Gastroesophageal sphincter (tissue), 4 donors: ENCODE measurements around the gene CCDC171. TPM values are rescaled to one million over a fixed set of nuclear protein-coding genes. Genes with fewer than 3 reads are reported as not detected.

Source experiments
- ATAC-seq: fragments of 150-250 bp; one replicate; pipeline ENCODE4 v1.9.1; 2016; ENCODE audit warnings: mild to moderate bottlenecking, moderate library complexity
- H3K27ac ChIP-seq, 4 donors: fragments of 200-600 bp; sonication (generic) in 3 of 4; 1 replicate in 3 of 4; 2 replicates in 1 of 4; pipeline ENCODE4 v1.5.1; 2016 to 2019
- H3K27me3 ChIP-seq: fragments of 200-600 bp; sonication (generic); one replicate; pipeline ENCODE4 v1.5.1; 2019
- H3K36me3 ChIP-seq, 2 donors: fragments of 200-600 bp; sonication (generic); one replicate each; pipeline ENCODE4 v1.5.1; 2019; ENCODE audit warnings: control low read depth in 1 of 2
- H3K4me1 ChIP-seq, 3 donors: fragments of 200-600 bp; sonication (generic); 1 replicate in 2 of 3; 2 replicates in 1 of 3; pipeline ENCODE4 v1.5.1; 2016 to 2019; ENCODE audit warnings: control low read depth in 2 of 3
- H3K4me3 ChIP-seq, 2 donors: fragments of 200-600 bp; sonication (generic); one replicate each; pipeline ENCODE4 v1.5.1; 2019; ENCODE audit warnings: mild to moderate bottlenecking in 1 of 2, moderate library complexity in 1 of 2
- H3K9me3 ChIP-seq, 3 donors: fragments of 200-600 bp; sonication (generic); one replicate each; pipeline ENCODE4 v1.5.1; 2017 to 2019; ENCODE audit warnings: control low read depth in 2 of 3
- CTCF ChIP-seq, 4 experiments: fragments of 200-600 bp in 2 of 4; fragments of 450-650 bp in 2 of 4; sonication (generic) in 1 of 4; IDR thresholded peaks; one replicate each; pipeline ENCODE4 v1.5.1; 2017 to 2019; ENCODE audit warnings: antibody characterized with exemption in 4 of 4, mild to moderate bottlenecking in 2 of 4, moderate library complexity in 2 of 4
- EP300 ChIP-seq: sonication (generic); formaldehyde crosslinking; IDR thresholded peaks from one replicate; pipeline ENCODE4 v1.6.1; 2017; ENCODE audit warnings: antibody characterized with exemption, mild to moderate bottlenecking
- POLR2A ChIP-seq, 2 donors: fragments of 450-650 bp; IDR thresholded peaks; one replicate each; pipeline ENCODE4 v1.6.1; 2017; ENCODE audit warnings: antibody characterized with exemption in 2 of 2, mild to moderate bottlenecking in 2 of 2, moderate library complexity in 1 of 2
- POLR2AphosphoS5 ChIP-seq: sonication (generic); formaldehyde crosslinking; IDR thresholded peaks from one replicate; pipeline ENCODE4 v1.6.1; 2017; ENCODE audit warnings: antibody characterized with exemption
- WGBS, 2 donors: methylation state at CpG; one replicate each; pipeline ENCODE4 v1.1.5; 2018; ENCODE audit warnings: low coverage in 1 of 2; 5-methylcytosine and 5-hydroxymethylcytosine counted together
- total RNA-seq, 4 donors: library from RNA; depleted of rRNA; stranded (reverse); fragments of >200 nt; gene quantifications; one replicate each; pipeline ENCODE4 v1.1.0, GENCODE V29; 2016

The CCDC171 gene
- total RNA-seq, result 1 to 10 TPM in 3 of 4 donors, under 1 TPM in 1; 0.94 to 4.5 (median 2.8) TPM

DNA sequence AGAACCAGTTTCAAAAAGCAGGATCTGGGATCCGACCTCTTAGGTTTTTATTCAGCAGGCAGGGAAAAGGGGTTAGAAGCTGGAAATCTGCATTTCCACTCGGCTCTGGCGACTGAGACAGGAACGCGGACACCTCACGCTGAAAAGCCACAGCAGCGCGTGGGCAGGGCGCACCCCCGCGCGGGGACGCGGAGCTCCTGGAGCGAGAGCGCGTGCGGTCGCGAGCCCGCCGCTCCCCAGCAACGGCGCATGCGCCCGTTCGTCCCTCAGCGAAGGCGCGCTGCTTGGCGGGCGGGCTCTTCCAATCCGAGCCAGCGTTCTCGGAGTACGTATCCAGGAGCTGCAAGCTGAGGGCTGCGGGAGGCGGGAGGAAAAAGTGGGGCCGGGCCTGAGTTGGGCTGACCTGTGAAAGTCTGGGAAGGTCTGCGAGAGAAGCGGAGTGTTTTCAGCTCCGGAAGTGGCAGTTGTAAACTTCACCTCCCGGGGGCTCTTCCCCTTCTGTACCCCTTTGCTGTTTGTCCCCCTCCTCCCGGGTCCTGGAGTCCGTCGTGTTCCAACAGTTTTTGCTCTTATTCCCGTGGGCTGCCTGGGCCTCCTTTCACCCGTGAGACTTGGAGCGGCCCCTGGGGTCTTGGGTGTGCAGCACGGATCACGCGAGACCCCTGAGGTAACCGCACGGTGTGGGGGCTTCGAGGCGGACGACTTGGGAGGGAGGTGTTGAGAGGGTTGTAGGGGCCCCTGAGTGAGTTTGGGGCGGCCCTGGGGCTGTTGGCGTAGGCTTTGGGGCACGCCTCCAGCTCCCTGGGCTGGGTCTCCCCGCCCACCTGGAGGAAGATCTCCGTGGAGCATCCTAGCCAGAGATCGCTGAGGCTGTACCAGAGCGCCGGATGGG is at the start of gene CCDC171:
Gene CCDC171, plus strand, starts transcription at position 408 of the 892 bp plus-strand sequence. CDS start 11,046 bp downstream, outside the sequence.
- TF ChIP-seq EP300 (no peak), POLR2A (IDR thresholded peaks at IDR 0.05) (peak; percentile 56 to 62), POLR2AphosphoS5 (peak; percentile 44), CTCF (IDR thresholded peaks at IDR 0.05) (peak in 2 of 4 experiments; percentile 12 to 13)
- peak; percentile 97 for ATAC-seq
- Histone ChIP-seq H3K4me3 (peak within 1 kb of the TSS; percentile 44 to 83), H3K27ac (peak within 1 kb of the TSS; percentile 69 to 93 (median 90)), H3K36me3 (no peaks in the 10 kb centered on the region), H3K4me1 (peaks cover 0 to 14% (median 4%) of the 10 kb centered on the region in 3 donors), H3K27me3 (no peaks in the 10 kb centered on the region), H3K9me3 (no peaks in the 10 kb centered on the region)
- 0% methylated on average over 6 of the region's 65 CpGs for WGBS, 2 donors

- WGBS, 2 donors, result 72 to 73% methylated on average over 3 of the region's 3 CpGs
- H3K36me3 ChIP-seq, result peaks cover 0 to 60% of the 10 kb centered on the region in 2 donors
- no peak overlapping the region for H3K4me3 ChIP-seq
- ATAC-seq, result no peak
- TF ChIP-seq POLR2A (IDR thresholded peaks at IDR 0.05) (no peak), POLR2AphosphoS5 (no peak), EP300 (no peak), CTCF (IDR thresholded peaks at IDR 0.05) (no peak)
- no peak overlapping the region for H3K27ac ChIP-seq
- H3K27me3 ChIP-seq, result no peaks in the 10 kb centered on the region
- peaks cover 0 to 33% (median 0%) of the 10 kb centered on the region in 3 donors for H3K4me1 ChIP-seq
- no peaks in the 10 kb centered on the region for H3K9me3 ChIP-seq
These were observed 46.9 kb upstream of the CCDC171 start for GRCh38 chr9:15505921-15506320.

DNA sequence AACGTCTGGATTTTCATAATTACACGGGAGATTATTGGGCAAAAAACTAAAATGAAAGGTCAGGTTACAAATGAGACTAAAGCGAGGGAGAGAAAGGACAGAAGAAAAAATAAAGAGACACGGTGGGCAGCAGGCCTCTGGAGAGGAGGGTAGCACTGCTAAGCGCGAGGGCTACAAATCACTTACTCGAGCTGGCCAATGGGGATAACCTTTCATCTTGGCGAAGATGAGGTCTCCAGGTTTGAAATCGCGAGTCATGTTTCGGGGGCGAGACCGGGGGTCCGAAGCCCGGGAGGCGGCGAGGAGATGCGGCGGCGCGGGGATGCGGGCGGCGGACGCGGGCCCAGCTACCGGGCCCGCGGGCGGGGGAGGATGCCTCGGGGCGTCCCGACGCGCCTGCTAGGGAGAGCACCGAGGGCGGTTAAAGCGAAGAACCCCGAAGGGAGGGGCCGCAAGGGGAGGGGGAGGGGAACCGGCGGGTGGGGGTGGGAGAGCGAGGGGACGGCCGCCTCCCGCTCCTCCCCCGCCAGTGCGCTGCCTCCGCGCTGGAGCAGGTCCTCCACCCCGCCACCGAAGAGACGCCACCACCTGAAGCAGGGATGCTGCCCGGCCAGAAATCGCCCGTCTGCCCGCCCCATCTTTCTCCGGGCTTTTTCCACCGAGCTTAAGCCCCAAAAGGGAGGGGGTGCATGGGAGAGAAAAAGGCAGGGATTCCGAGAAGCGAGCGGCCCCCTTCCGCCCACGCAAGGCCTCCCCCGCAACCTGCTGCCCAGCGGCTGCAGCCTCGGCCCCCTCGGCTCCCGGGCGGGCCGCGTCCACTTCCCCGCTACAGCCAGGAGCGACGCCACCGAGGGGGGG is 42.7 kb upstream of the CCDC171 start:
- no peaks in the 10 kb centered on the region for H3K9me3 ChIP-seq
- H3K27ac ChIP-seq, result peak overlapping the region; percentile 59 to 96 (median 90)
- TF ChIP-seq EP300 (no peak), POLR2AphosphoS5 (no peak), CTCF (IDR thresholded peaks at IDR 0.05) (no peak), POLR2A (IDR thresholded peaks at IDR 0.05) (no peak)
- 1 to 3% methylated on average over 22 to 38 of the region's 76 CpGs for WGBS, 2 donors
- ATAC-seq, result peak; percentile 86
- peak overlapping the region; percentile 76 to 95 for H3K4me3 ChIP-seq
- peaks cover 0 to 38% (median 0%) of the 10 kb centered on the region in 3 donors for H3K4me1 ChIP-seq
- no peaks in the 10 kb centered on the region for H3K27me3 ChIP-seq
- peaks cover 0 to 26% of the 10 kb centered on the region in 2 donors for H3K36me3 ChIP-seq

- Histone ChIP-seq H3K27ac (peak within 1 kb of the TSS; percentile 59 to 96 (median 90)), H3K4me1 (peaks cover 0 to 32% (median 0%) of the 10 kb centered on the region in 3 donors), H3K36me3 (peaks cover 0 to 19% of the 10 kb centered on the region in 2 donors), H3K4me3 (peak within 1 kb of the TSS; percentile 76 to 95), H3K9me3 (no peaks in the 10 kb centered on the region), H3K27me3 (no peaks in the 10 kb centered on the region)
- TF ChIP-seq CTCF (IDR thresholded peaks at IDR 0.05) (peak in 2 of 4 experiments; percentile 50 to 58), POLR2AphosphoS5 (peak; percentile 49), POLR2A (IDR thresholded peaks at IDR 0.05) (peak; percentile 64 to 73), EP300 (no peak)
- 0% methylated on average over 11 to 13 of the region's 72 CpGs for WGBS, 2 donors
- peak; percentile 89 for ATAC-seq
These were observed 41.9 kb upstream of the CCDC171 start, which contains the start of gene PSIP1 for GRCh38 chr9:15510789-15511575. PSIP1 (minus strand) TSS chr9:15510970; CDS start chr9:15510188, 782 bp downstream.
